Endothelial cell of umbilical vein (primary cell): ENCODE measurements around the gene NCOA7. TPM values are rescaled to one million over a fixed set of nuclear protein-coding genes. Genes with fewer than 3 reads are reported as not detected.

Source experiments
- BruUV-seq: library from RNA; stranded (reverse); fragments of 400-500 nt; replicated peaks from 2 replicates; lab custom pipeline; 2021; lab: Mats Ljungman, UMichigan
- CTCF ChIA-PET: fragments of 300-600, 350-600 bp; sonication (Branson Sonifier 250); formaldehyde crosslinking; loops from one replicate; lab custom pipeline; 2021; ENCODE audit warnings: antibody characterized with exemption, inconsistent platforms; lab: Charles Lee
- POLR2A ChIA-PET: fragments of 300-600, 350-600 bp; sonication (Branson Sonifier 250); formaldehyde crosslinking; loops from one replicate; lab custom pipeline; 2021; ENCODE audit warnings: antibody characterized with exemption, inconsistent platforms; lab: Charles Lee
- DNase-seq: peaks from one replicate; pipeline ENCODE4 v3.0.0-alpha.2; 2011; ENCODE audit warnings: low read depth, low spot score
- FAIRE-seq: peaks from 2 replicates; lab custom pipeline; 2011; peaks lifted over from hg19 to GRCh38; lab: Jason Lieb, UNC
- H2AFZ ChIP-seq: 2 replicates; pipeline ENCODE4 v1.6.0; 2012; ENCODE audit warnings: low read depth, low read length, control low read depth, inconsistent platforms
- H3K27ac ChIP-seq: 2 replicates; pipeline ENCODE4 v1.5.1; 2011; ENCODE audit warnings: low read depth, mild to moderate bottlenecking, control low read depth, low read length, moderate library complexity; ENCODE audit not compliant: insufficient read depth
- H3K27me3 ChIP-seq, 2 experiments: 2 replicates each; pipeline versions ENCODE4 v1.6.0 to v1.6.1; 2011; ENCODE audit warnings: low read length in 2 of 2, mixed read lengths in 1 of 2; ENCODE audit not compliant: control insufficient read depth in 2 of 2, insufficient read depth in 2 of 2
- H3K36me3 ChIP-seq, 2 experiments: 2 replicates in 1 of 2; 3 replicates in 1 of 2; pipeline ENCODE4 v1.5.1; 2011; ENCODE audit warnings: low read length in 2 of 2, mild to moderate bottlenecking in 1 of 2, moderate library complexity in 1 of 2; ENCODE audit not compliant: control insufficient read depth in 2 of 2, insufficient read depth in 2 of 2; ENCODE audit errors: extremely low read depth in 1 of 2
- H3K4me1 ChIP-seq: 3 replicates; pipeline ENCODE4 v1.5.1; 2011; ENCODE audit warnings: mild to moderate bottlenecking, low read length; ENCODE audit not compliant: control insufficient read depth, insufficient read depth; ENCODE audit errors: extremely low read depth
- H3K4me2 ChIP-seq: 2 replicates; pipeline ENCODE4 v1.6.1; 2011; ENCODE audit warnings: low read length, control low read depth, mixed read lengths; ENCODE audit not compliant: insufficient read depth
- H3K4me3 ChIP-seq, 3 experiments: fragments of 200-600 bp in 1 of 3; sonication (generic), shearing (Covaris generic) in 1 of 3; replicated peaks in 1 of 3; 2 replicates each; pipeline ENCODE4 v1.5.1; 2011 to 2016; ENCODE audit warnings: control low read depth in 3 of 3, low read length in 3 of 3, mild to moderate bottlenecking in 2 of 3, inconsistent platforms in 1 of 3, low read depth in 1 of 3, moderate library complexity in 1 of 3; ENCODE audit not compliant: insufficient read depth in 1 of 3
- H3K79me2 ChIP-seq: 2 replicates; pipeline ENCODE4 v1.6.0; 2012; ENCODE audit warnings: low read length, inconsistent platforms; ENCODE audit not compliant: control insufficient read depth, insufficient read depth
- H3K9ac ChIP-seq: replicated peaks from 2 replicates; pipeline ENCODE3; 2011; ENCODE audit warnings: low read length, control low read depth; ENCODE audit not compliant: insufficient read depth; ENCODE audit errors: extremely low read depth
- H3K9me1 ChIP-seq: replicated peaks from 3 replicates; pipeline ENCODE4 v1.6.0; 2011; ENCODE audit warnings: mild to moderate bottlenecking, low read length; ENCODE audit not compliant: control insufficient read depth, insufficient read depth; ENCODE audit errors: extremely low read depth
- H3K9me3 ChIP-seq: replicated peaks from 2 replicates; pipeline ENCODE4 v1.5.1; 2012; ENCODE audit warnings: low read length, inconsistent platforms; ENCODE audit not compliant: control insufficient read depth, insufficient read depth
- H4K20me1 ChIP-seq: replicated peaks from 2 replicates; pipeline ENCODE3; 2011; ENCODE audit warnings: mild to moderate bottlenecking, low read length; ENCODE audit not compliant: control insufficient read depth, insufficient read depth; ENCODE audit errors: extremely low read depth
- CTCF ChIP-seq, 2 donors: IDR thresholded peaks; 1 replicate in 1 of 2; 2 replicates in 1 of 2; pipeline ENCODE4 v1.5.1; 2011; ENCODE audit warnings: low read length in 2 of 2, mild to moderate bottlenecking in 2 of 2, moderate library complexity in 2 of 2, control low read depth in 1 of 2, inconsistent platforms in 1 of 2, low read depth in 1 of 2; ENCODE audit not compliant: insufficient read depth in 1 of 2; ENCODE audit errors: extremely low read depth in 1 of 2
- EZH2 ChIP-seq: IDR thresholded peaks from 2 replicates; pipeline ENCODE4 v1.6.1; 2012; ENCODE audit warnings: borderline replicate concordance, low read depth, mild to moderate bottlenecking, moderate library complexity, low read length, inconsistent platforms; ENCODE audit not compliant: severe bottlenecking
- FOS ChIP-seq: IDR thresholded peaks from 2 replicates; pipeline ENCODE4 v1.6.1; 2011; ENCODE audit warnings: mild to moderate bottlenecking, low read length, moderate library complexity, borderline replicate concordance; ENCODE audit not compliant: insufficient read depth
- GATA2 ChIP-seq: IDR thresholded peaks from 2 replicates; pipeline ENCODE4 v1.7.0; 2011; ENCODE audit warnings: low read depth, mild to moderate bottlenecking, moderate library complexity, mixed read lengths, low read length; ENCODE audit not compliant: insufficient read length, insufficient read depth
- JUN ChIP-seq: IDR thresholded peaks from 2 replicates; pipeline ENCODE4 v1.6.1; 2011; ENCODE audit warnings: borderline replicate concordance, low read depth; ENCODE audit not compliant: insufficient read length, insufficient read depth
- MAX ChIP-seq: IDR thresholded peaks from 2 replicates; pipeline ENCODE4 v1.6.1; 2011; ENCODE audit not compliant: insufficient read depth, insufficient read length
- MYC ChIP-seq: IDR thresholded peaks from one replicate; pipeline ENCODE4 v1.6.1; 2011; ENCODE audit warnings: mild to moderate bottlenecking, low read depth, low read length
- POLR2A ChIP-seq: IDR thresholded peaks from 2 replicates; pipeline ENCODE4 v1.6.1; 2012; ENCODE audit warnings: low read depth, mild to moderate bottlenecking, control low read depth, low read length
- POLR2AphosphoS5 ChIP-seq: IDR thresholded peaks from 2 replicates; pipeline ENCODE4 v1.6.1; 2012; ENCODE audit warnings: low read depth, mild to moderate bottlenecking, control low read depth, low read length, moderate library complexity; ENCODE audit not compliant: insufficient read depth
- dilution Hi-C: fragments of 300-500 bp; cut with MboI; formaldehyde crosslinking; loops from one replicate; pipeline ENCODE4 v1.15.0; 2019; ENCODE audit warnings: low sequenced_read_pairs; ENCODE audit not compliant: extremely low pct_ligation_motif_present
- intact Hi-C: fragments of 100-400 bp; cut with micrococcal nuclease; formaldehyde crosslinking; loops from one replicate; pipeline ENCODE4 v1.10.0; 2022
- polyA plus RNA-seq, 4 experiments: library from polyadenylated mRNA; depleted of rRNA in 3 of 4; stranded (reverse) in 3 of 4; unstranded in 1 of 4; fragments of >200 nt; gene quantifications; 2 replicates each; pipeline versions ENCODE4 v1.2.1 to v1.2.3, GENCODE V29; 2011 to 2012; ENCODE audit warnings: missing spikeins in 1 of 4
- total RNA-seq: library from RNA; stranded (reverse); gene quantifications from 2 replicates; pipeline ENCODE4 v1.2.3, GENCODE V29; 2021

NCOA7 gene
- total and polyA plus RNA-seq, 2 donors (not counting 3 experiments of a cell fraction or from before 2014, with no cell fraction given), result 27.7 to 71.2 TPM

GRCh38 chr6:125927761-125928160, 137.0 kb downstream of the NCOA7 start:
- no peak for TF ChIP-seq EZH2
- TF ChIP-seq CTCF (IDR thresholded peaks at IDR 0.05; ENCODE audit: extremely low read depth in 1 of 2, insufficient read depth in 1 of 2, low read depth in 1 of 2, low read length in 2 of 2), result no peak
- no peak for TF ChIP-seq POLR2A
- no peak for TF ChIP-seq MYC
- no peak for TF ChIP-seq MAX
- no peak for TF ChIP-seq JUN
- no peak for TF ChIP-seq FOS
- no peak for TF ChIP-seq GATA2
- TF ChIP-seq POLR2AphosphoS5, result no peak
- ChIA-PET CTCF (interaction anchor here (0.7 to 1.6 kb wide), 4 partner anchors 14 to 137 kb away, joined by 3 to 4 read pairs (median 4); partner anchors contain the start of genes HINT3 and NCOA7), POLR2A (no interaction called here)
- H3K9ac ChIP-seq, result no peak overlapping the region
- no peaks in the 10 kb centered on the region for H3K9me1 ChIP-seq
- no TSS peak for BruUV-seq
- no peak for DNase-seq
- H3K4me1 ChIP-seq, result no peaks in the 10 kb centered on the region
- H4K20me1 ChIP-seq, result no peaks in the 10 kb centered on the region
- no peak overlapping the region for H3K27ac ChIP-seq
- no peaks in the 10 kb centered on the region for H3K27me3 ChIP-seq
- intact Hi-C loops, result no loop called here
- H3K4me3 ChIP-seq, result no peak overlapping the region
- no peaks in the 10 kb centered on the region for H3K9me3 ChIP-seq
- H3K79me2 ChIP-seq, result no peaks in the 10 kb centered on the region
- dilution Hi-C loops, result no loop called here
- H3K36me3 ChIP-seq, result peaks cover 20 to 22% of the 10 kb centered on the region in 2 experiments
- no peak overlapping the region for H3K4me2 ChIP-seq
- no peak overlapping the region for H2AFZ ChIP-seq
- no peak for FAIRE-seq
